CD14-positive monocyte (primary cell): ENCODE data around the gene DCLK1. TPM values are rescaled to one million over a fixed set of nuclear protein-coding genes. Genes with fewer than 3 reads are reported as not detected.

ENCODE experiments used
- DNase-seq, 3 donors: peaks; one replicate each; pipeline ENCODE4 v3.0.0-alpha.2; 2011 to 2022
- H2AFZ ChIP-seq: 2 replicates; pipeline ENCODE4 v1.6.0; 2012; ENCODE audit warnings: mild to moderate bottlenecking, low read depth, low read length, inconsistent platforms; ENCODE audit not compliant: insufficient read depth, poor library complexity, severe bottlenecking
- H3K27ac ChIP-seq, 2 donors: 1 replicate in 1 of 2; 2 replicates in 1 of 2; pipeline ENCODE4 v1.5.1; 2012 to 2013; ENCODE audit warnings: low read length in 2 of 2, control low read depth in 1 of 2, inconsistent platforms in 1 of 2, low read depth in 1 of 2, mild to moderate bottlenecking in 1 of 2
- H3K27me3 ChIP-seq, 2 donors: one replicate each; pipeline versions ENCODE4 v1.6.0 to v1.6.1; 2011 to 2013; ENCODE audit warnings: low read length in 2 of 2; ENCODE audit not compliant: control insufficient read depth in 2 of 2, insufficient read depth in 2 of 2
- H3K36me3 ChIP-seq, 2 donors: replicated peaks in 1 of 2; 1 replicate in 1 of 2; 2 replicates in 1 of 2; pipeline versions ENCODE4 v1.5.1 to v1.6.1; 2012 to 2013; ENCODE audit warnings: low read length in 2 of 2, control low read depth in 1 of 2, inconsistent platforms in 1 of 2, mild to moderate bottlenecking in 1 of 2; ENCODE audit not compliant: insufficient read depth in 2 of 2, control insufficient read depth in 1 of 2
- H3K4me1 ChIP-seq, 2 donors: 1 replicate in 1 of 2; 2 replicates in 1 of 2; pipeline versions ENCODE4 v1.5.1 to v1.6.1; 2012 to 2013; ENCODE audit warnings: low read length in 2 of 2, control low read depth in 1 of 2, inconsistent platforms in 1 of 2, mild to moderate bottlenecking in 1 of 2, moderate library complexity in 1 of 2; ENCODE audit not compliant: insufficient read depth in 2 of 2, control insufficient read depth in 1 of 2
- H3K4me2 ChIP-seq: replicated peaks from 2 replicates; pipeline ENCODE3; 2012; ENCODE audit warnings: low read length, moderate library complexity, mild to moderate bottlenecking; ENCODE audit not compliant: poor library complexity, severe bottlenecking; ENCODE audit errors: extremely low read depth
- H3K4me3 ChIP-seq, 3 experiments: fragments of 200-600 bp in 1 of 3; sonication (generic) in 1 of 3; replicated peaks in 1 of 3; 1 replicate in 2 of 3; 2 replicates in 1 of 3; pipeline ENCODE4 v1.5.1; 2011 to 2013; ENCODE audit warnings: low read length in 3 of 3, mild to moderate bottlenecking in 3 of 3, control low read depth in 2 of 3, low read depth in 2 of 3, inconsistent platforms in 1 of 3, moderate library complexity in 1 of 3
- H3K79me2 ChIP-seq: 2 replicates; pipeline ENCODE4 v1.6.0; 2012; ENCODE audit warnings: mild to moderate bottlenecking, control low read depth, inconsistent platforms, low read length, moderate library complexity; ENCODE audit not compliant: insufficient read depth
- H3K9ac ChIP-seq: 2 replicates; pipeline ENCODE4 v1.6.0; 2017; ENCODE audit warnings: low read length, mild to moderate bottlenecking; ENCODE audit not compliant: insufficient read depth, poor library complexity, severe bottlenecking
- H3K9me3 ChIP-seq, 2 donors: replicated peaks in 1 of 2; 1 replicate in 1 of 2; 2 replicates in 1 of 2; pipeline versions ENCODE4 v1.5.1 to v1.6.1; 2012 to 2013; ENCODE audit warnings: low read length in 2 of 2, control low read depth in 1 of 2; ENCODE audit not compliant: control insufficient read depth in 1 of 2, insufficient read depth in 1 of 2
- H4K20me1 ChIP-seq: 2 replicates; pipeline ENCODE4 v1.6.0; 2012; ENCODE audit warnings: mild to moderate bottlenecking, low read length, control low read depth, moderate library complexity; ENCODE audit not compliant: insufficient read depth
- H3K27ac Mint-ChIP-seq, 7 donors: one replicate each; pipeline ENCODE4 v1.8.0; 2020; ENCODE audit warnings: mild to moderate bottlenecking in 7 of 7, mixed read lengths in 7 of 7, moderate library complexity in 6 of 7, inconsistent platforms in 2 of 7
- H3K27me3 Mint-ChIP-seq, 3 donors: one replicate each; pipeline ENCODE4 v1.8.0; 2021 to 2022; ENCODE audit warnings: low read depth in 3 of 3, mild to moderate bottlenecking in 3 of 3, mixed read lengths in 3 of 3, moderate library complexity in 3 of 3, inconsistent platforms in 1 of 3
- H3K36me3 Mint-ChIP-seq, 2 donors: one replicate each; pipeline ENCODE4 v1.8.0; 2020; ENCODE audit warnings: mixed read lengths in 2 of 2, inconsistent platforms in 1 of 2, mild to moderate bottlenecking in 1 of 2
- H3K4me1 Mint-ChIP-seq: one replicate; pipeline ENCODE4 v1.8.0; 2020; ENCODE audit warnings: mild to moderate bottlenecking, mixed read lengths
- H3K4me3 Mint-ChIP-seq, 2 donors: one replicate each; pipeline ENCODE4 v1.8.0; 2020; ENCODE audit warnings: mild to moderate bottlenecking in 2 of 2, mixed read lengths in 2 of 2, moderate library complexity in 1 of 2
- H3K9me3 Mint-ChIP-seq, 7 donors: one replicate each; pipeline ENCODE4 v1.8.0; 2020 to 2022; ENCODE audit warnings: mixed read lengths in 7 of 7, mild to moderate bottlenecking in 6 of 7, moderate library complexity in 6 of 7, inconsistent platforms in 2 of 7
- CTCF ChIP-seq: fragments of 200-600 bp; IDR thresholded peaks from one replicate; pipeline ENCODE4 v1.8.0; 2022; ENCODE audit warnings: antibody characterized with exemption, mild to moderate bottlenecking
- WGBS: methylation state at CpG from one replicate; pipeline ENCODE4 v1.1.5; 2013; ENCODE audit warnings: missing lambda C conversion rate; ENCODE audit not compliant: insufficient coverage; 5-methylcytosine and 5-hydroxymethylcytosine counted together
- intact Hi-C, 2 donors: fragments of 100-400 bp; cut with micrococcal nuclease; formaldehyde crosslinking; loops; one replicate each; pipeline versions ENCODE4 v1.15.0 to v1.15.1; 2023
- polyA plus RNA-seq, 3 donors: library from polyadenylated mRNA; depleted of rRNA in 1 of 3; unstranded in 2 of 3; stranded (reverse) in 1 of 3; fragments of 300-500 nt in 2 of 3; fragments of >200 nt in 1 of 3; fragmentation: Illumina TruSeq in 2 of 3; gene quantifications; 1 replicate in 2 of 3; 2 replicates in 1 of 3; pipeline ENCODE4 v1.2.3, GENCODE V29; 2012 to 2021

DCLK1 gene
- polyA plus RNA-seq, 3 donors = not detected

GRCh38 chr13:35854286-35854685 lies 276.9 kb downstream of the DCLK1 start:
- Histone ChIP-seq H3K4me3 (no peak overlapping the region), H3K27me3 (peaks cover 0 to 9% of the 10 kb centered on the region in 2 donors), H3K79me2 (no peaks in the 10 kb centered on the region), H4K20me1 (no peaks in the 10 kb centered on the region), H3K27ac (no peak overlapping the region), H3K9ac (no peak overlapping the region), H2AFZ (no peak overlapping the region), H3K4me1 (no peaks in the 10 kb centered on the region), H3K9me3 (no peaks in the 10 kb centered on the region), H3K4me2 (no peak overlapping the region), H3K36me3 (no peaks in the 10 kb centered on the region)
- intact Hi-C loops = no loop called here
- DNase-seq = no peak
- Mint-ChIP-seq H3K4me1 (no peaks in the 10 kb centered on the region), H3K36me3 (no peaks in the 10 kb centered on the region), H3K27ac (no peak overlapping the region), H3K4me3 (no peak overlapping the region), H3K27me3 (peaks cover 7 to 15% (median 11%) of the 10 kb centered on the region in 3 donors), H3K9me3 (peaks cover 0 to 10% (median 3%) of the 10 kb centered on the region in 7 donors)
- TF ChIP-seq CTCF = no peak
- WGBS = 70% methylated on average over 3 of the region's 8 CpGs

DNA sequence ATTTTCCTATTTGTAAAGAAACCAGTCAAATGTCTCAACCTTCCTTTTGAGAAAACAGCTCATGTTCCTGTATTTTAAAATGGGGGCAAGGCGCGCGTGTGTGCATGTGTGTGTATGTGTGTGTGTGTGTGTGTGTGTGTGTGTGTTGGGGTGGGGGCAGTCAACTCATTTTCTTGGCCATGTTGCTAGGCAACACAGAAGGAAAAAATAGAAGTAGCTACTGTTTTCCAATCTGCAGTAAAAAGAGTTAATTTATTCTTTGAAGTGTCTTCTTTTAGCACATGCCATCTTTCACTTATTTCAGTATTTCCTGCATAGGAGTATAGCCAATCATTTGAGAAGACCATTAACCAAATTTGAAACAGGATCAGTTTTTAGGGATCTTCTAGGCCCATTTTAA lies 279.3 kb downstream of the DCLK1 start:
- Histone ChIP-seq H2AFZ (no peak overlapping the region), H3K9ac (no peak overlapping the region), H3K27ac (no peak overlapping the region), H3K4me3 (no peak overlapping the region), H3K9me3 (no peaks in the 10 kb centered on the region), H3K4me1 (no peaks in the 10 kb centered on the region), H3K79me2 (no peaks in the 10 kb centered on the region), H3K36me3 (no peaks in the 10 kb centered on the region), H4K20me1 (no peaks in the 10 kb centered on the region), H3K4me2 (no peak overlapping the region), H3K27me3 (peaks cover 0 to 9% of the 10 kb centered on the region in 2 donors)
- no peak for TF ChIP-seq CTCF
- H3K36me3 Mint-ChIP-seq = no peaks in the 10 kb centered on the region
- peaks cover 7 to 13% (median 9%) of the 10 kb centered on the region in 3 donors for H3K27me3 Mint-ChIP-seq
- no peak for DNase-seq
- intact Hi-C loops = no loop called here
- H3K4me3 Mint-ChIP-seq = no peak overlapping the region
- H3K27ac Mint-ChIP-seq = no peak overlapping the region
- H3K9me3 Mint-ChIP-seq = peaks cover 0 to 10% (median 2%) of the 10 kb centered on the region in 7 donors
- WGBS = no CpG with 5 or more reads among the region's 3 CpGs
- no peaks in the 10 kb centered on the region for H3K4me1 Mint-ChIP-seq
